PC-9 (cell line): ENCODE data around the gene THAP7.

ENCODE experiments used
- EZH2 ChIP-seq: fragments of 200-600 bp; sonication (generic); IDR thresholded peaks from 2 replicates; pipeline ENCODE4 v1.8.0; 2017; ENCODE audit warnings: antibody characterized with exemption, low read depth
- TF ChIP-seq, protein P1 (sequence below): fragments of 200-600 bp; sonication (generic); conservative IDR thresholded peaks from 2 replicates; pipeline ENCODE4 v1.6.1; 2017; ENCODE audit warnings: mixed run types, antibody characterized with exemption, mild to moderate bottlenecking, moderate library complexity

- TF ChIP-seq, protein P1, sequence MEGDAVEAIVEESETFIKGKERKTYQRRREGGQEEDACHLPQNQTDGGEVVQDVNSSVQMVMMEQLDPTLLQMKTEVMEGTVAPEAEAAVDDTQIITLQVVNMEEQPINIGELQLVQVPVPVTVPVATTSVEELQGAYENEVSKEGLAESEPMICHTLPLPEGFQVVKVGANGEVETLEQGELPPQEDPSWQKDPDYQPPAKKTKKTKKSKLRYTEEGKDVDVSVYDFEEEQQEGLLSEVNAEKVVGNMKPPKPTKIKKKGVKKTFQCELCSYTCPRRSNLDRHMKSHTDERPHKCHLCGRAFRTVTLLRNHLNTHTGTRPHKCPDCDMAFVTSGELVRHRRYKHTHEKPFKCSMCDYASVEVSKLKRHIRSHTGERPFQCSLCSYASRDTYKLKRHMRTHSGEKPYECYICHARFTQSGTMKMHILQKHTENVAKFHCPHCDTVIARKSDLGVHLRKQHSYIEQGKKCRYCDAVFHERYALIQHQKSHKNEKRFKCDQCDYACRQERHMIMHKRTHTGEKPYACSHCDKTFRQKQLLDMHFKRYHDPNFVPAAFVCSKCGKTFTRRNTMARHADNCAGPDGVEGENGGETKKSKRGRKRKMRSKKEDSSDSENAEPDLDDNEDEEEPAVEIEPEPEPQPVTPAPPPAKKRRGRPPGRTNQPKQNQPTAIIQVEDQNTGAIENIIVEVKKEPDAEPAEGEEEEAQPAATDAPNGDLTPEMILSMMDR = no peak
- no peak for TF ChIP-seq EZH2
These were observed 33.5 kb downstream of the THAP7 start for GRCh38 chr22:20968281-20968977.
